HepG2 (cell line): ENCODE measurements around the gene SMPX. TPM values are rescaled to one million over a fixed set of nuclear protein-coding genes. Genes with fewer than 3 reads are reported as not detected.

ENCODE experiments used
- CEBPB ChIP-seq: IDR thresholded peaks from 2 replicates; pipeline ENCODE4 v1.6.1; 2011; ENCODE audit warnings: low read depth, low read length, improper control_type of control experiment, borderline replicate concordance
- CEBPG ChIP-seq: IDR thresholded peaks from 2 replicates; pipeline ENCODE4 v1.6.1; 2016
- GTF2F1 ChIP-seq: fragments of 150-350 bp; IDR thresholded peaks from 2 replicates; pipeline ENCODE4 v1.6.1; 2014; ENCODE audit warnings: low read length
- JUND ChIP-seq: sonication (generic); formaldehyde crosslinking; IDR thresholded peaks from 2 replicates; pipeline ENCODE4 v1.8.0; 2022; ENCODE audit warnings: mild to moderate bottlenecking, missing genetic modification reagents
- KMT2B ChIP-seq: IDR thresholded peaks from 2 replicates; pipeline ENCODE4 v1.6.1; 2016; ENCODE audit warnings: missing genetic modification reagents, missing compliant biosample characterization
- MYPOP ChIP-seq: sonication (generic); formaldehyde crosslinking; IDR thresholded peaks from 2 replicates; pipeline ENCODE4 v1.8.1; 2023; ENCODE audit warnings: mild to moderate bottlenecking, moderate library complexity, missing genetic modification reagents
- NFE2L2 ChIP-seq: fragments of 150-350 bp; IDR thresholded peaks from 2 replicates; pipeline ENCODE4 v1.6.1; 2014; ENCODE audit warnings: low read length
- NR0B2 ChIP-seq: sonication (generic); formaldehyde crosslinking; IDR thresholded peaks from 2 replicates; pipeline ENCODE4 v1.4.0; 2020; ENCODE audit warnings: mild to moderate bottlenecking, missing genetic modification reagents
- NR2F2 ChIP-seq: IDR thresholded peaks from 2 replicates; pipeline ENCODE4 v1.6.1; 2012; ENCODE audit warnings: low read depth, inconsistent platforms, borderline replicate concordance
- PAF1 ChIP-seq: IDR thresholded peaks from 2 replicates; pipeline ENCODE4 v1.6.1; 2016; ENCODE audit warnings: missing genetic modification reagents, missing compliant biosample characterization
- RAD21 ChIP-seq: fragments of 450-650 bp; formaldehyde crosslinking; IDR thresholded peaks from 2 replicates; pipeline ENCODE4 v1.5.0; 2020; ENCODE audit warnings: mild to moderate bottlenecking
- RXRB ChIP-seq: IDR thresholded peaks from 2 replicates; pipeline ENCODE4 v1.6.1; 2016; ENCODE audit warnings: borderline replicate concordance, missing genetic modification reagents, missing compliant biosample characterization
- SKI ChIP-seq: fragments of 450-650 bp; IDR thresholded peaks from one replicate; pipeline ENCODE4 v1.6.1; 2018; ENCODE audit warnings: mild to moderate bottlenecking; ENCODE audit not compliant: partially characterized antibody
- SOX13 ChIP-seq, 3 experiments: fragments of 450-650 bp in 1 of 3; sonication (generic) in 1 of 3; formaldehyde crosslinking in 1 of 3; IDR thresholded peaks in 2 of 3; conservative IDR thresholded peaks in 1 of 3; 2 replicates each; pipeline versions ENCODE4 v1.5.0 to v1.6.1; 2016 to 2020; ENCODE audit warnings: antibody characterized with exemption in 1 of 3, mild to moderate bottlenecking in 1 of 3, missing compliant biosample characterization in 1 of 3, missing genetic modification reagents in 1 of 3, moderate library complexity in 1 of 3
- STAT6 ChIP-seq: sonication (generic); formaldehyde crosslinking; IDR thresholded peaks from 2 replicates; pipeline ENCODE4 v1.4.0; 2020; ENCODE audit warnings: missing genetic modification reagents, mild to moderate bottlenecking, borderline replicate concordance
- TBX3 ChIP-seq: fragments of 450-650 bp; IDR thresholded peaks from 2 replicates; pipeline ENCODE4 v1.6.1; 2017; ENCODE audit warnings: antibody characterized with exemption, mild to moderate bottlenecking, inconsistent platforms, borderline replicate concordance
- ZNF207 ChIP-seq: fragments of 450-650 bp; IDR thresholded peaks from 2 replicates; pipeline ENCODE4 v1.6.1; 2016; ENCODE audit warnings: antibody characterized with exemption, borderline replicate concordance
- ZNF230 ChIP-seq: sonication (generic); formaldehyde crosslinking; IDR thresholded peaks from 2 replicates; pipeline ENCODE4 v1.4.0; 2020; ENCODE audit warnings: mild to moderate bottlenecking, missing genetic modification reagents
- ZNF333 ChIP-seq: sonication (generic); formaldehyde crosslinking; IDR thresholded peaks from 2 replicates; pipeline ENCODE4 v1.4.0; 2020; ENCODE audit warnings: mild to moderate bottlenecking, missing genetic modification reagents, borderline replicate concordance
- ZNF549 ChIP-seq: sonication (generic); formaldehyde crosslinking; IDR thresholded peaks from 2 replicates; pipeline ENCODE4 v1.5.0; 2020; ENCODE audit warnings: missing genetic modification reagents
- ZNF687 ChIP-seq: sonication (generic); formaldehyde crosslinking; IDR thresholded peaks from 2 replicates; pipeline ENCODE4 v1.5.1; 2020; ENCODE audit warnings: mild to moderate bottlenecking, missing genetic modification reagents, moderate library complexity
- ZNF775 ChIP-seq: sonication (generic); formaldehyde crosslinking; IDR thresholded peaks from 2 replicates; pipeline ENCODE4 v1.4.0; 2020; ENCODE audit warnings: missing genetic modification reagents, mild to moderate bottlenecking, moderate library complexity, borderline replicate concordance
- ZSCAN30 ChIP-seq: sonication (generic); formaldehyde crosslinking; IDR thresholded peaks from 2 replicates; pipeline ENCODE4 v1.5.0; 2020; ENCODE audit warnings: mild to moderate bottlenecking, missing genetic modification reagents
- polyA plus RNA-seq, 8 experiments: library from polyadenylated mRNA; depleted of rRNA in 3 of 8; stranded (reverse) in 7 of 8; unstranded in 1 of 8; fragments of >200 nt; fragmentation: Illumina TruSeq in 4 of 8; extraction: Trizol in 4 of 8; gene quantifications; 2 replicates each; pipeline versions ENCODE4 v1.2.1 to v1.2.3, GENCODE V29; 2011 to 2016; ENCODE audit warnings: low read depth in 4 of 8, missing spikeins in 1 of 8, mixed read lengths in 1 of 8; ENCODE audit not compliant: insufficient read depth in 1 of 8
- total RNA-seq, 5 experiments: library from RNA; depleted of rRNA; stranded (reverse); fragments of >200 nt; fragmentation: Illumina TruSeq; extraction: Trizol; gene quantifications; 2 replicates each; pipeline ENCODE4 v1.2.3, GENCODE V29; 2016; ENCODE audit warnings: low read depth in 1 of 5

Gene SMPX
- total and polyA plus RNA-seq, 2 of the 13 experiments (the other 11 are each of a cell fraction or from before 2014, with no cell fraction given), result 0.95 to 1.8 TPM

GRCh38 chrX:21728276-21728968, 29.5 kb downstream of the SMPX start (continued):
- TF ChIP-seq CEBPB, result no peak
- TF ChIP-seq GTF2F1, result no peak
- TF ChIP-seq ZSCAN30 (CRISPR knock-in tag), result no peak
- no peak for TF ChIP-seq TBX3
- TF ChIP-seq ZNF333 (CRISPR knock-in tag), result no peak
- TF ChIP-seq STAT6 (CRISPR knock-in tag), result no peak
- no peak for TF ChIP-seq NR0B2 (CRISPR knock-in tag)
- TF ChIP-seq RXRB (CRISPR knock-in tag), result peak; percentile 45; the same call in 1 of the 2 replicates
- TF ChIP-seq ZNF549 (CRISPR knock-in tag), result no peak
- no peak for TF ChIP-seq SOX13 (IDR thresholded peaks at IDR 0.05)
- peak in 1 of 2 experiments; percentile 30; a peak in 1 of 4 replicates for TF ChIP-seq SOX13 (CRISPR knock-in tag; conservative IDR thresholded peaks at IDR 0.05 in 1 of 2, IDR thresholded peaks at IDR 0.05 in 1 of 2)
- TF ChIP-seq MYPOP (CRISPR knock-in tag), result no peak
- TF ChIP-seq ZNF687 (CRISPR knock-in tag), result no peak
- TF ChIP-seq ZNF230 (CRISPR knock-in tag), result no peak
- TF ChIP-seq RAD21 (CRISPR knock-in tag), result no peak
- TF ChIP-seq KMT2B (CRISPR knock-in tag), result no peak
- TF ChIP-seq NFE2L2, result no peak
- TF ChIP-seq ZNF207, result no peak
- no peak for TF ChIP-seq SKI
- 0 out of 2 replicates have a peak, but pooled peaks have one; percentile 24 for TF ChIP-seq CEBPG (CRISPR knock-in tag)
- TF ChIP-seq NR2F2, result no peak
- TF ChIP-seq JUND, result no peak
- no peak for TF ChIP-seq ZNF775 (CRISPR knock-in tag)
- no peak for TF ChIP-seq PAF1 (CRISPR knock-in tag)
